H1 (cell line): ENCODE data around the gene THBS1. TPM values are rescaled to one million over a fixed set of nuclear protein-coding genes. Genes with fewer than 3 reads are reported as not detected.

Source experiments
- ASH2L ChIP-seq: fragments of 200-600, 300-600 bp; sonication (generic); IDR thresholded peaks from one replicate; pipeline ENCODE4 v1.7.1; 2017; ENCODE audit warnings: low read length
- BACH1 ChIP-seq: IDR thresholded peaks from 2 replicates; pipeline ENCODE4 v1.6.1; 2012; ENCODE audit warnings: low read length, improper control_type of control experiment
- CHD1 ChIP-seq: IDR thresholded peaks from 2 replicates; pipeline ENCODE4 v1.6.1; 2012; ENCODE audit warnings: low read depth, low read length, improper control_type of control experiment
- EGR1 ChIP-seq: IDR thresholded peaks from 2 replicates; pipeline ENCODE4 v1.6.1; 2011; ENCODE audit warnings: low read depth, low read length, borderline replicate concordance
- EP300 ChIP-seq, 2 experiments: IDR thresholded peaks; 1 replicate in 1 of 2; 2 replicates in 1 of 2; pipeline ENCODE4 v1.6.1; 2011 to 2012; ENCODE audit warnings: low read depth in 2 of 2, low read length in 2 of 2, mild to moderate bottlenecking in 2 of 2, borderline replicate concordance in 1 of 2, inconsistent platforms in 1 of 2, moderate library complexity in 1 of 2
- EZH2 ChIP-seq: fragments of 200-600 bp; sonication (generic); IDR thresholded peaks from 2 replicates; pipeline ENCODE4 v1.7.1; 2012; ENCODE audit warnings: low read depth, mild to moderate bottlenecking, moderate library complexity, low read length, inconsistent platforms; ENCODE audit not compliant: severe bottlenecking
- GTF2F1 ChIP-seq: IDR thresholded peaks from 2 replicates; pipeline ENCODE4 v1.6.1; 2012; ENCODE audit warnings: low read depth, low read length, improper control_type of control experiment, borderline replicate concordance
- HDAC2 ChIP-seq, 2 experiments: fragments of 300-600 bp in 1 of 2; sonication (generic) in 1 of 2; IDR thresholded peaks; 2 replicates each; pipeline ENCODE4 v1.6.1; 2011 to 2012; ENCODE audit warnings: low read depth in 2 of 2, low read length in 2 of 2, mild to moderate bottlenecking in 2 of 2, moderate library complexity in 2 of 2, borderline replicate concordance in 1 of 2, inconsistent platforms in 1 of 2
- HDAC6 ChIP-seq: IDR thresholded peaks from one replicate; pipeline ENCODE4 v1.7.1; 2012; ENCODE audit warnings: low read depth, mild to moderate bottlenecking, inconsistent platforms, low read length, moderate library complexity
- JUND ChIP-seq: IDR thresholded peaks from 2 replicates; pipeline ENCODE4 v1.6.1; 2011; ENCODE audit warnings: mild to moderate bottlenecking, improper control_type of control experiment, low read length
- KDM4A ChIP-seq: IDR thresholded peaks from one replicate; pipeline ENCODE4 v1.7.1; 2012; ENCODE audit warnings: low read depth, mild to moderate bottlenecking, moderate library complexity, low read length, inconsistent platforms; ENCODE audit not compliant: severe bottlenecking
- KDM5A ChIP-seq: fragments of 200-600 bp; IDR thresholded peaks from 2 replicates; pipeline ENCODE4 v1.7.1; 2012; ENCODE audit warnings: mild to moderate bottlenecking, low read length, inconsistent platforms, mixed read lengths
- NANOG ChIP-seq: IDR thresholded peaks from 2 replicates; pipeline ENCODE4 v1.6.1; 2011; ENCODE audit warnings: low read length, low read depth, mild to moderate bottlenecking, inconsistent platforms; ENCODE audit not compliant: insufficient read depth, poor library complexity, severe bottlenecking
- POLR2A ChIP-seq, 2 experiments: IDR thresholded peaks; 1 replicate in 1 of 2; 2 replicates in 1 of 2; pipeline ENCODE4 v1.6.1; 2011; ENCODE audit warnings: low read depth in 2 of 2, low read length in 2 of 2, mild to moderate bottlenecking in 2 of 2; ENCODE audit errors: control extremely low read depth in 1 of 2
- RFX5 ChIP-seq: IDR thresholded peaks from 2 replicates; pipeline ENCODE4 v1.6.1; 2011; ENCODE audit warnings: low read depth, low read length, improper control_type of control experiment, borderline replicate concordance
- RNF2 ChIP-seq: fragments of 200-900, 300-1000 bp; sonication (generic); IDR thresholded peaks from 2 replicates; pipeline ENCODE4 v1.7.1; 2016; ENCODE audit warnings: borderline replicate concordance, low read depth, mild to moderate bottlenecking, antibody characterized with exemption, low read length; ENCODE audit not compliant: poor library complexity, severe bottlenecking; ENCODE audit errors: missing control alignments
- SP1 ChIP-seq: IDR thresholded peaks from 2 replicates; pipeline ENCODE4 v1.6.1; 2011; ENCODE audit warnings: low read depth, low read length
- TEAD4 ChIP-seq: IDR thresholded peaks from 2 replicates; pipeline ENCODE4 v1.6.1; 2012; ENCODE audit warnings: low read depth, low read length, inconsistent platforms, mixed read lengths
- polyA plus RNA-seq, 7 experiments: library from polyadenylated mRNA; depleted of rRNA in 3 of 7; stranded (reverse) in 5 of 7; unstranded in 2 of 7; fragments of >200 nt in 5 of 7; fragments of 200-250 nt in 2 of 7; gene quantifications; 1 replicate in 5 of 7; 2 replicates in 1 of 7; 4 replicates in 1 of 7; pipeline versions ENCODE4 v1.2.1 to v1.2.3, GENCODE V29; 2011 to 2013; ENCODE audit warnings: missing spikeins in 2 of 7, mixed read lengths in 2 of 7
- total RNA-seq: library from RNA; stranded (reverse); fragmentation: NEBNext Ultra II Directional; extraction: Animal tissue kit (Norgen Biotek cat#: 25700); gene quantifications from 2 replicates; pipeline ENCODE4 v1.2.1, GENCODE V29; 2021
- TF ChIP-seq, protein P1 (sequence below): IDR thresholded peaks from 2 replicates; pipeline ENCODE4 v1.6.1; 2012; ENCODE audit warnings: inconsistent platforms
- TF ChIP-seq, protein P2 (sequence below), 3 experiments: IDR thresholded peaks; 1 replicate in 2 of 3; 2 replicates in 1 of 3; pipeline versions ENCODE4 v1.5.1 to v1.6.1; 2011; ENCODE audit warnings: low read length in 3 of 3, mild to moderate bottlenecking in 3 of 3, inconsistent platforms in 2 of 3, low read depth in 1 of 3, moderate library complexity in 1 of 3; ENCODE audit not compliant: insufficient read depth in 1 of 3; ENCODE audit errors: control extremely low read depth in 1 of 3

THBS1 gene
- total and polyA plus RNA-seq, 2 of the 8 experiments (the other 6 are each of a cell fraction or from before 2014, with no cell fraction given), result 10.3 to 63.3 TPM

DNA sequence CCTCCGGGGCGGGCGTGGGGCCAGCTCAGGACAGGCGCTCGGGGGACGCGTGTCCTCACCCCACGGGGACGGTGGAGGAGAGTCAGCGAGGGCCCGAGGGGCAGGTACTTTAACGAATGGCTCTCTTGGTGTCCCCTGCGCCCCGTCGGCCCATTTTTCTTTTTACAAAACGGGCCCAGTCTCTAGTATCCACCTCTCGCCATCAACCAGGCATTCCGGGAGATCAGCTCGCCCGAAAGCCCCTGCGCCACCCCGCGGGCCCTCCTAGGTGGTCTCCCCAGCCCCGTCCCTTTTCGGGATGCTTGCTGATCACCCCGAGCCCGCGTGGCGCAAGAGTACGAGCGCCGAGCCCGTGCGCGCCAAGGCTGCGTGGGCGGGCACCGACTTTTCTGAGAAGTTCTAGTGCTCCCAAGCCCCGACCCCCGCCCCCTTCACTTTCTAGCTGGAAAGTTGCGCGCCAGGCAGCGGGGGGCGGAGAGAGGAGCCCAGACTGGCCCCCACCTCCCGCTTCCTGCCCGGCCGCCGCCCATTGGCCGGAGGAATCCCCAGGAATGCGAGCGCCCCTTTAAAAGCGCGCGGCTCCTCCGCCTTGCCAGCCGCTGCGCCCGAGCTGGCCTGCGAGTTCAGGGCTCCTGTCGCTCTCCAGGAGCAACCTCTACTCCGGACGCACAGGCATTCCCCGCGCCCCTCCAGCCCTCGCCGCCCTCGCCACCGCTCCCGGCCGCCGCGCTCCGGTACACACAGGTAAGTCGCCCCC is at the start of gene THBS1 (continued):
- TF ChIP-seq CHD1, result no peak
- TF ChIP-seq, protein P1, sequence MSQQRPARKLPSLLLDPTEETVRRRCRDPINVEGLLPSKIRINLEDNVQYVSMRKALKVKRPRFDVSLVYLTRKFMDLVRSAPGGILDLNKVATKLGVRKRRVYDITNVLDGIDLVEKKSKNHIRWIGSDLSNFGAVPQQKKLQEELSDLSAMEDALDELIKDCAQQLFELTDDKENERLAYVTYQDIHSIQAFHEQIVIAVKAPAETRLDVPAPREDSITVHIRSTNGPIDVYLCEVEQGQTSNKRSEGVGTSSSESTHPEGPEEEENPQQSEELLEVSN, result no peak
- no peak for TF ChIP-seq RFX5
- no peak for TF ChIP-seq RNF2
- peak; percentile 97 for TF ChIP-seq TEAD4
- TF ChIP-seq BACH1, result no peak
- no peak; the same call in 1 of the 2 replicates for TF ChIP-seq JUND
- no peak; a peak in 1 of 3 replicates for TF ChIP-seq EP300 (IDR thresholded peaks at IDR 0.05; ENCODE audit: borderline replicate concordance in 1 of 2, low read depth in 2 of 2, low read length in 2 of 2)
- TF ChIP-seq HDAC6, result no peak
- TF ChIP-seq SP1, result peak; percentile 74; the same call in 1 of the 2 replicates
- TF ChIP-seq EZH2, result no peak
- peak; percentile 97 for TF ChIP-seq GTF2F1
- peak; percentile 37 for TF ChIP-seq ASH2L
- no peak for TF ChIP-seq NANOG
- TF ChIP-seq KDM5A, result no peak
- peak; percentile 100 for TF ChIP-seq POLR2A (IDR thresholded peaks at IDR 0.05; ENCODE audit: control extremely low read depth in 1 of 2, low read depth in 2 of 2, low read length in 2 of 2)
- no peak for TF ChIP-seq KDM4A
- TF ChIP-seq EGR1, result peak; percentile 93
- TF ChIP-seq, protein P2, sequence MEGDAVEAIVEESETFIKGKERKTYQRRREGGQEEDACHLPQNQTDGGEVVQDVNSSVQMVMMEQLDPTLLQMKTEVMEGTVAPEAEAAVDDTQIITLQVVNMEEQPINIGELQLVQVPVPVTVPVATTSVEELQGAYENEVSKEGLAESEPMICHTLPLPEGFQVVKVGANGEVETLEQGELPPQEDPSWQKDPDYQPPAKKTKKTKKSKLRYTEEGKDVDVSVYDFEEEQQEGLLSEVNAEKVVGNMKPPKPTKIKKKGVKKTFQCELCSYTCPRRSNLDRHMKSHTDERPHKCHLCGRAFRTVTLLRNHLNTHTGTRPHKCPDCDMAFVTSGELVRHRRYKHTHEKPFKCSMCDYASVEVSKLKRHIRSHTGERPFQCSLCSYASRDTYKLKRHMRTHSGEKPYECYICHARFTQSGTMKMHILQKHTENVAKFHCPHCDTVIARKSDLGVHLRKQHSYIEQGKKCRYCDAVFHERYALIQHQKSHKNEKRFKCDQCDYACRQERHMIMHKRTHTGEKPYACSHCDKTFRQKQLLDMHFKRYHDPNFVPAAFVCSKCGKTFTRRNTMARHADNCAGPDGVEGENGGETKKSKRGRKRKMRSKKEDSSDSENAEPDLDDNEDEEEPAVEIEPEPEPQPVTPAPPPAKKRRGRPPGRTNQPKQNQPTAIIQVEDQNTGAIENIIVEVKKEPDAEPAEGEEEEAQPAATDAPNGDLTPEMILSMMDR (IDR thresholded peaks at IDR 0.05; ENCODE audit: control extremely low read depth in 1 of 3, insufficient read depth in 1 of 3, low read depth in 1 of 3, low read length in 3 of 3), result no peak
- no peak for TF ChIP-seq HDAC2 (IDR thresholded peaks at IDR 0.05; ENCODE audit: borderline replicate concordance in 1 of 2, low read depth in 2 of 2, low read length in 2 of 2)
